ENCODE results near the gene TSPAN12. TPM values are rescaled to one million over a fixed set of nuclear protein-coding genes. Genes with fewer than 3 reads are reported as not detected.

TSPAN12 gene
- total RNA-seq, 1 experiment from 2014 or later: not detected

DNA sequence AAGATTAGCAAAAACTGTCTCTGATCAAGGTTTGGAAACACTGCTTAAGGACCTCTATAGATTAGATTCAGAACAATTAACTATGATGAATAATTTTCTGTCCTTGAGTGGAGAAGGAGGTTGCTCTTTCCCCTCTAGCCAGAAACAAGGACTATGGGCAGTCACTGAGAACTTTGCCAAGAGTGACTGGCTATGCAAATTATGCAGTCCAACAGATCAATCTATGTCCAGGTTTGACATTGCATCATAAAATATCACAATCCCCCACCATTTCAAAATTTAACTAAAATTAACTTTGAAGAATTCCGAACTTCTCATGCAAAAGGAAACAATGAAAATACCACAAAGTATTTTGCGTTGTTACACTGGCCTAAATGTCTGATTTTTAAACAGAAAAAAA is 50.6 kb downstream of the TSPAN12 start:
- Histone ChIP-seq H3K4me3 (ENCODE audit: low read length) (no peak overlapping the region), H3K4me1 (ENCODE audit: low read length) (no peaks in the 10 kb centered on the region), H4K20me1 (ENCODE audit: insufficient read depth, low read depth, low read length) (no peaks in the 10 kb centered on the region), H3K4me2 (ENCODE audit: low read depth, low read length, poor library complexity, severe bottlenecking) (no peak overlapping the region), H3K9me3 (ENCODE audit: low read length) (no peaks in the 10 kb centered on the region), H2AFZ (ENCODE audit: low read length) (no peak overlapping the region), H3K9me2 (replicated peaks; ENCODE audit: insufficient read depth, low read length) (no peaks in the 10 kb centered on the region), H3K79me2 (ENCODE audit: low read length) (no peaks in the 10 kb centered on the region), H3K9ac (ENCODE audit: low read length) (no peak overlapping the region), H3K27me3 (ENCODE audit: low read length) (no peaks in the 10 kb centered on the region), H3K36me3 (ENCODE audit: insufficient read depth, low read length) (no peaks in the 10 kb centered on the region), H3K27ac (ENCODE audit: low read length) (no peak overlapping the region)
- DNase-seq: no peak

GRCh38 chr7:120806669-120807068 is 51.3 kb downstream of the TSPAN12 start:
- Histone ChIP-seq H4K20me1 (ENCODE audit: insufficient read depth, low read depth, low read length) (no peaks in the 10 kb centered on the region), H3K9me2 (replicated peaks; ENCODE audit: insufficient read depth, low read length) (no peaks in the 10 kb centered on the region), H3K79me2 (ENCODE audit: low read length) (no peaks in the 10 kb centered on the region), H3K27me3 (ENCODE audit: low read length) (no peaks in the 10 kb centered on the region), H3K4me3 (ENCODE audit: low read length) (no peak overlapping the region), H3K9me3 (ENCODE audit: low read length) (no peaks in the 10 kb centered on the region), H3K4me1 (ENCODE audit: low read length) (no peaks in the 10 kb centered on the region), H3K27ac (ENCODE audit: low read length) (no peak overlapping the region), H3K9ac (ENCODE audit: low read length) (no peak overlapping the region), H3K4me2 (ENCODE audit: low read depth, low read length, poor library complexity, severe bottlenecking) (no peak overlapping the region), H3K36me3 (ENCODE audit: insufficient read depth, low read length) (no peaks in the 10 kb centered on the region), H2AFZ (ENCODE audit: low read length) (no peak overlapping the region)
- DNase-seq: no peak

DNA sequence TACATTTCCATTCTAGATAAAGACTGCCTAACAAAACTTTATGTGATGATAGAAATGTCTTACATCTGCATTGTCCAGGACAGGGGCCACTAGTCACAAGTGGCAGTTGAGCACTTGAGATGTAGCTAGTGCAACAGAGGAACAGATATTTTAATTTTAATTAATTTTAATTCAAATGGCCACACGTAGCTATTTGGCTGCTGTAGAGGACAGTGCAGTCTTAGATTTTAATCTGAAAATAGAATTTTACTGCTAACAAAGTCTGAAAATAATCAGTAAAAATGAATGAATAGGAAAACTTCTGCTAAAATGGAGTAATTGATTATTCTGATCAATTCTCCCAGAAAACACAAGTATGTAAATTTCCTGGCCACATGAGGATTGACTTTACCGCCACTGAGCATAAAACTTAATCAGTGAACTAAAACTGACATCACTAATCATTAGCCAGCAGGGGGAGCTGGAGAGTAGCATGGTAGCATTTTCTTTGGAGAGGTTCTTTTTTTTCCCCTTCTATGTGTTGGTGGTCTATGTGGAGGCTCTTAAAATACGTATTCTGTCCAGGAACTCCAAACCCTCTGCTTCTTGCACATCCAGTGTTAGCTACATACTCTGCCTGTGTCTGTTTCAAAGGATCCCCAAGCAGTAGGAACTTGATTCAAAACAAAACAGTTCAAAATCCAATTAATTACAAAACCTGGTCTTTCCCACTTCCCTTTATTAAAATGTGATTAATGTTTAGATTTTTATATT is 52.1 kb downstream of the TSPAN12 start:
- Histone ChIP-seq H3K79me2 (ENCODE audit: low read length) (no peaks in the 10 kb centered on the region), H4K20me1 (ENCODE audit: insufficient read depth, low read depth, low read length) (no peaks in the 10 kb centered on the region), H2AFZ (ENCODE audit: low read length) (no peak overlapping the region), H3K4me2 (ENCODE audit: low read depth, low read length, poor library complexity, severe bottlenecking) (no peak overlapping the region), H3K36me3 (ENCODE audit: insufficient read depth, low read length) (no peaks in the 10 kb centered on the region), H3K9me3 (ENCODE audit: low read length) (no peaks in the 10 kb centered on the region), H3K9me2 (replicated peaks; ENCODE audit: insufficient read depth, low read length) (no peaks in the 10 kb centered on the region), H3K27ac (ENCODE audit: low read length) (no peak overlapping the region), H3K9ac (ENCODE audit: low read length) (no peak overlapping the region), H3K4me1 (ENCODE audit: low read length) (no peaks in the 10 kb centered on the region), H3K4me3 (ENCODE audit: low read length) (no peak overlapping the region), H3K27me3 (ENCODE audit: low read length) (no peaks in the 10 kb centered on the region)
- peak; percentile 86 for DNase-seq

DNA sequence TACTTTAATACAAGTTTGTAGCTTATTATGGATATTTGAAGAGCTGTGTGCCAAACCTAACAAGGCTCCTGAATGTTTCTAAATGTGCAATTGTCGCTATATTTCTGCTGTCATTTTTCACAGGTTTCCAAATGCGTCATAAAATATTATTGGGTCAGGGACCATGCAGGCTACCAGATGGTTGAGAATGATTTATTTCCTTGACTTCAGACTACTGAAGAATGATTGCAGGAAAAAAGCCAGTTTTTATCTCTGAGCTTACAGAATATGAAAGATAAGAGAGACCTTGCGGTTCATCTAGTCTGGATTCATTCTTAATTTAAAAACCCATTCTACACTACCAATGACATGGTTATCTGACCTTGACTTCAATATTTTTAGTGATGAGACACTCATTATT is 55.2 kb downstream of the TSPAN12 start:
- Histone ChIP-seq H3K79me2 (ENCODE audit: low read length) (no peaks in the 10 kb centered on the region), H3K4me3 (ENCODE audit: low read length) (no peak overlapping the region), H3K9me2 (replicated peaks; ENCODE audit: insufficient read depth, low read length) (no peaks in the 10 kb centered on the region), H4K20me1 (ENCODE audit: insufficient read depth, low read depth, low read length) (no peaks in the 10 kb centered on the region), H3K27ac (ENCODE audit: low read length) (no peak overlapping the region), H3K36me3 (ENCODE audit: insufficient read depth, low read length) (no peaks in the 10 kb centered on the region), H2AFZ (ENCODE audit: low read length) (no peak overlapping the region), H3K27me3 (ENCODE audit: low read length) (no peaks in the 10 kb centered on the region), H3K4me1 (ENCODE audit: low read length) (no peaks in the 10 kb centered on the region), H3K9me3 (ENCODE audit: low read length) (no peaks in the 10 kb centered on the region), H3K9ac (ENCODE audit: low read length) (no peak overlapping the region), H3K4me2 (ENCODE audit: low read depth, low read length, poor library complexity, severe bottlenecking) (no peak overlapping the region)
- no peak for DNase-seq

- H3K27me3 ChIP-seq (ENCODE audit: low read length): no peaks in the 10 kb centered on the region
- H3K4me1 ChIP-seq (ENCODE audit: low read length): no peaks in the 10 kb centered on the region
- no peak overlapping the region for H3K4me3 ChIP-seq (ENCODE audit: low read length)
- DNase-seq: no peak
- no peaks in the 10 kb centered on the region for H4K20me1 ChIP-seq (ENCODE audit: insufficient read depth, low read depth, low read length)
- no peaks in the 10 kb centered on the region for H3K36me3 ChIP-seq (ENCODE audit: insufficient read depth, low read length)
- no peaks in the 10 kb centered on the region for H3K9me2 ChIP-seq (replicated peaks; ENCODE audit: insufficient read depth, low read length)
- no peak overlapping the region for H2AFZ ChIP-seq (ENCODE audit: low read length)
- H3K9me3 ChIP-seq (ENCODE audit: low read length): no peaks in the 10 kb centered on the region
- no peak overlapping the region for H3K4me2 ChIP-seq (ENCODE audit: low read depth, low read length, poor library complexity, severe bottlenecking)
- H3K9ac ChIP-seq (ENCODE audit: low read length): no peak overlapping the region
- H3K27ac ChIP-seq (ENCODE audit: low read length): no peak overlapping the region
- H3K79me2 ChIP-seq (ENCODE audit: low read length): no peaks in the 10 kb centered on the region
These were observed 58.0 kb downstream of the TSPAN12 start for GRCh38 chr7:120799813-120800475.

GRCh38 chr7:120799147-120799546 is 58.8 kb downstream of the TSPAN12 start:
- H4K20me1 ChIP-seq (ENCODE audit: insufficient read depth, low read depth, low read length): no peaks in the 10 kb centered on the region
- H3K9me2 ChIP-seq (replicated peaks; ENCODE audit: insufficient read depth, low read length): no peaks in the 10 kb centered on the region
- no peak for DNase-seq
- H3K4me3 ChIP-seq (ENCODE audit: low read length): no peak overlapping the region
- H3K4me1 ChIP-seq (ENCODE audit: low read length): no peaks in the 10 kb centered on the region
- H3K27ac ChIP-seq (ENCODE audit: low read length): no peak overlapping the region
- H3K27me3 ChIP-seq (ENCODE audit: low read length): no peaks in the 10 kb centered on the region
- H3K9me3 ChIP-seq (ENCODE audit: low read length): no peaks in the 10 kb centered on the region
- no peak overlapping the region for H3K4me2 ChIP-seq (ENCODE audit: low read depth, low read length, poor library complexity, severe bottlenecking)
- no peak overlapping the region for H2AFZ ChIP-seq (ENCODE audit: low read length)
- H3K79me2 ChIP-seq (ENCODE audit: low read length): no peaks in the 10 kb centered on the region
- no peak overlapping the region for H3K9ac ChIP-seq (ENCODE audit: low read length)
- H3K36me3 ChIP-seq (ENCODE audit: insufficient read depth, low read length): no peaks in the 10 kb centered on the region

DNA sequence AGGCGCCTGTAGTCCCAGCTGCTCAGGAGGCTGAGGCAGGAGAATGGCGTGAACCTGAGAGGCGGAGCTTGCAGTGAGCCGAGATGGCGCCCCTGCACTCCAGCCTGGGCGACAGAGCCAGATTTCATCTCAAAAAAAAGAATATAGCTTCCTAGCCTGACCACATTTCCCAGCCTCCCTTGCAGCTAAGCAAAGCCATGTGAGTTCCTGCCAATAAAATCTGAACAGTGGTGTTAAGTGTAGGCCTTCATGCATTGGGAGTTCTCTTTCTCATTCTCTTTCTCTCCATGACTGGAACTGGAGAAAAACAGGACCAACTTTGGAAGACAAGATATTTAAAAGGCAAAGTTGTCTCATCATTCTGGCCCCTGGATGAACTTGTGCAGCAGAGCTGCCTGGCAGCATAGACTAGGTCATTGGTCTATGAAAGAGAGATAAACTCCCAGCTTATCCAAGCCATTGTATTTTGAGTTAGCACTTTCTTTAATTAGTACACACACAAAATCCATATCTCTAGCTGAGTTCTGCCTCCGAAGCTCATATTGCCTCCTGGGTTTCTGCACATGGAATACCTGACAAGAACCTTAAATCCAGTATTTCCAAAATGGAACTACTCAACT is 60.8 kb downstream of the TSPAN12 start:
- H3K27me3 ChIP-seq (ENCODE audit: low read length): no peaks in the 10 kb centered on the region
- H3K9ac ChIP-seq (ENCODE audit: low read length): no peak overlapping the region
- no peaks in the 10 kb centered on the region for H3K4me1 ChIP-seq (ENCODE audit: low read length)
- H3K36me3 ChIP-seq (ENCODE audit: insufficient read depth, low read length): no peaks in the 10 kb centered on the region
- DNase-seq: no peak
- H2AFZ ChIP-seq (ENCODE audit: low read length): no peak overlapping the region
- no peak overlapping the region for H3K4me2 ChIP-seq (ENCODE audit: low read depth, low read length, poor library complexity, severe bottlenecking)
- no peak overlapping the region for H3K27ac ChIP-seq (ENCODE audit: low read length)
- H3K79me2 ChIP-seq (ENCODE audit: low read length): no peaks in the 10 kb centered on the region
- H3K9me3 ChIP-seq (ENCODE audit: low read length): no peaks in the 10 kb centered on the region
- no peak overlapping the region for H3K4me3 ChIP-seq (ENCODE audit: low read length)
- no peaks in the 10 kb centered on the region for H3K9me2 ChIP-seq (replicated peaks; ENCODE audit: insufficient read depth, low read length)
- H4K20me1 ChIP-seq (ENCODE audit: insufficient read depth, low read depth, low read length): no peaks in the 10 kb centered on the region

- Histone ChIP-seq H3K36me3 (ENCODE audit: insufficient read depth, low read length) (no peaks in the 10 kb centered on the region), H4K20me1 (ENCODE audit: insufficient read depth, low read depth, low read length) (no peaks in the 10 kb centered on the region), H3K79me2 (ENCODE audit: low read length) (no peaks in the 10 kb centered on the region), H3K4me1 (ENCODE audit: low read length) (no peaks in the 10 kb centered on the region), H3K4me3 (ENCODE audit: low read length) (no peak overlapping the region), H3K9me3 (ENCODE audit: low read length) (no peaks in the 10 kb centered on the region), H3K27ac (ENCODE audit: low read length) (no peak overlapping the region), H3K9ac (ENCODE audit: low read length) (no peak overlapping the region), H2AFZ (ENCODE audit: low read length) (no peak overlapping the region), H3K9me2 (replicated peaks; ENCODE audit: insufficient read depth, low read length) (no peaks in the 10 kb centered on the region), H3K27me3 (ENCODE audit: low read length) (no peaks in the 10 kb centered on the region), H3K4me2 (ENCODE audit: low read depth, low read length, poor library complexity, severe bottlenecking) (no peak overlapping the region)
- no peak for DNase-seq
These were observed 63.7 kb downstream of the TSPAN12 start for GRCh38 chr7:120794106-120794729.

Measured in Karpas-422 (cell line).